HG03575 (cell line): Measurements from ENCODE around the gene BAIAP2.

ENCODE experiments used
- ATAC-seq: cut with Tn5 transposase; IDR thresholded peaks from one replicate; pipeline ENCODE4 v1.9.1; 2021; ENCODE audit not compliant: unreplicated experiment, insufficient number of reproducible peaks, low FRiP score; ENCODE audit errors: extremely low read depth

Gene BAIAP2

GRCh38 chr17:81045590-81046095 lies 10.7 kb downstream of the BAIAP2 start:
- ATAC-seq = no peak

GRCh38 chr17:81046132-81046769 lies 11.3 kb downstream of the BAIAP2 start:
- no peak for ATAC-seq

- ATAC-seq = no peak
Measured at GRCh38 chr17:81046770-81047359, 11.9 kb downstream of the BAIAP2 start.

GRCh38 chr17:81048827-81049371 lies 13.9 kb downstream of the BAIAP2 start:
- no peak for ATAC-seq

GRCh38 chr17:81049372-81049911 lies 14.5 kb downstream of the BAIAP2 start:
- ATAC-seq = no peak

GRCh38 chr17:81049973-81050551 lies 15.1 kb downstream of the BAIAP2 start:
- no peak for ATAC-seq

- ATAC-seq = no peak
Measured at GRCh38 chr17:81050645-81051625, 16.0 kb downstream of the BAIAP2 start.

GRCh38 chr17:81052199-81052997 lies 17.4 kb downstream of the BAIAP2 start:
- ATAC-seq = no peak

GRCh38 chr17:81053041-81053970 lies 18.4 kb downstream of the BAIAP2 start:
- no peak for ATAC-seq

GRCh38 chr17:81054308-81054707 lies 19.4 kb downstream of the BAIAP2 start:
- no peak for ATAC-seq

- ATAC-seq = no peak
Measured at GRCh38 chr17:81054881-81055370, 20.0 kb downstream of the BAIAP2 start.

GRCh38 chr17:81056312-81056711 lies 21.4 kb downstream of the BAIAP2 start:
- no peak for ATAC-seq

GRCh38 chr17:81057079-81057730 lies 22.3 kb downstream of the BAIAP2 start:
- ATAC-seq = no peak

- no peak for ATAC-seq
Measured at GRCh38 chr17:81057777-81058176, 22.8 kb downstream of the BAIAP2 start.

GRCh38 chr17:81058263-81058871 lies 23.4 kb downstream of the BAIAP2 start:
- ATAC-seq = no peak

- ATAC-seq = no peak
Measured at GRCh38 chr17:81059026-81059425, 24.1 kb downstream of the BAIAP2 start.
